HEK293T (cell line): ENCODE data around the gene FNDC3A.

Source experiments
- ARNT ChIP-seq: fragments of 450-650 bp; IDR thresholded peaks from 2 replicates; pipeline ENCODE4 v1.6.1; 2017; ENCODE audit warnings: mild to moderate bottlenecking
- BHLHE40 ChIP-seq: fragments of 450-650 bp; IDR thresholded peaks from 2 replicates; pipeline ENCODE4 v1.6.1; 2016; ENCODE audit warnings: mild to moderate bottlenecking, moderate library complexity, borderline replicate concordance
- ELF4 ChIP-seq: fragments of 450-650 bp; IDR thresholded peaks from 2 replicates; pipeline ENCODE4 v1.6.1; 2017; ENCODE audit warnings: antibody characterized with exemption
- TARDBP ChIP-seq: fragments of 450-650 bp; IDR thresholded peaks from 2 replicates; pipeline ENCODE4 v1.6.1; 2016
- ZNF384 ChIP-seq: fragments of 450-650 bp; IDR thresholded peaks from 2 replicates; pipeline ENCODE4 v1.6.1; 2016
- TF ChIP-seq, protein P1 (sequence below): fragments of 450-650 bp; IDR thresholded peaks from 2 replicates; pipeline ENCODE4 v1.6.1; 2016

GRCh38 chr13:49064476-49064875 is 88.8 kb downstream of the FNDC3A start:
- TF ChIP-seq BHLHE40 (no peak), ELF4 (no peak), TARDBP (no peak), ZNF384 (no peak), ARNT (no peak)
- TF ChIP-seq, protein P1, sequence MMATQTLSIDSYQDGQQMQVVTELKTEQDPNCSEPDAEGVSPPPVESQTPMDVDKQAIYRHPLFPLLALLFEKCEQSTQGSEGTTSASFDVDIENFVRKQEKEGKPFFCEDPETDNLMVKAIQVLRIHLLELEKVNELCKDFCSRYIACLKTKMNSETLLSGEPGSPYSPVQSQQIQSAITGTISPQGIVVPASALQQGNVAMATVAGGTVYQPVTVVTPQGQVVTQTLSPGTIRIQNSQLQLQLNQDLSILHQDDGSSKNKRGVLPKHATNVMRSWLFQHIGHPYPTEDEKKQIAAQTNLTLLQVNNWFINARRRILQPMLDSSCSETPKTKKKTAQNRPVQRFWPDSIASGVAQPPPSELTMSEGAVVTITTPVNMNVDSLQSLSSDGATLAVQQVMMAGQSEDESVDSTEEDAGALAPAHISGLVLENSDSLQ: no peak
